Activated T-helper 1 cell treated with anti-CD3 and anti-CD28 coated beads, Interleukin-2, amount 50 U/mL, for 16 hours (primary cell): ENCODE measurements around the gene ADAMTS12.

Source experiments
- DNase-seq, 2 donors: peaks; one replicate each; pipeline ENCODE4 v3.0.0-alpha.2; 2020; ENCODE audit warnings: low read depth in 1 of 2, low spot score in 1 of 2

The ADAMTS12 gene

GRCh38 chr5:33725806-33726205 is 166.0 kb downstream of the ADAMTS12 start:
- DNase-seq = no peak

DNA sequence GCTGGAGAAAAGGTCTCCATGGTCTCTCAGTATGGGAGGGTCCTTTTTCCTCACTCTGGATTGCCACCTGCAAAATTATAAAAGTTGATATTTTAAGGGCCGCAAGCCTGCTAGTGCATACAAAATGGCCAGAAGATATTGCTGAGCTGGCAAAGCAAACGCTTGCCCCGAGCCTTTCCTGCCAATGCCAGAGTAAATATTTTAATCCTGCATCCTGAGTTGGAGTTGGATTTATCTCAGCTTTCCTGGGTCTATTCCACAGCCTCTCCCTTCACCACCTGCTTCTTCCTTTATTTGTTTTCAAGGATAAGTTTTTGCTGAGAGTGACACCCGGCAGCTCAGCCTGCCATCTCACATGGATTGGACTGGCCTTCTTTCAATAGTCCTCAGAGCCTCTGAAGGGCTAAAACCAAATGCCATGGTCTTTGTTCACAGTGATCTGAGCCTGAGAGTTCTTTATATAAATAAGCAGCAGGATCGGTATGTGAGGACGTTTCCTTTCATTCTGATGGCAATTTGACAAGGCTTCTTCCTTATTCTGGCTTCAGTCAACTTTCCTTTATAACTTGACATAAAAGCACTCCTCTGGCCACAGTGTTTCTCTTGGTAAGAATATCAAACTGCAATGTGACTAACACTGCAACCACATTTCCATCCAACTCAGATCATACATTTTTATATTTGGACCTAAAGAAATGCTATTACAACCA is 170.1 kb downstream of the ADAMTS12 start:
- no peak for DNase-seq

GRCh38 chr5:33720176-33720575 is 171.6 kb downstream of the ADAMTS12 start:
- no peak for DNase-seq

GRCh38 chr5:33719769-33720168 is 172.0 kb downstream of the ADAMTS12 start:
- no peak for DNase-seq

DNA sequence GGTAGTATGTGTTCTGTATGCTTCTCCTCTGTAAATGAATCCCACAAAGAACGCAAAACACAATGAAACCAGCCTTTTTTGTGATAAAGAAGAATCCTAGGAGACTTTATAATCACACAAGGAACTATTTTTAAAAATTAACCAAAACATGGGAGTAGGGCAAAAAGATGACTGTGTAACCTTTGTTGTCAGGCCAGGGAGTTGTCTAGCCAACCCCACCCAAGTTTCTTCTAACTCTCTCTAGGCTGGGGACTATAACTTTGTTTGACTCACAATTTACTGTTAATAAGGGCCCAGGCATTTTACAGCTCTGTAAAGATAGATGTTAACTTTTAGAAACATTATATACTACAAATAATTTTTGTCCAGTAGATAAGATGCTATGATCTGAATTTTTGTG is 176.1 kb downstream of the ADAMTS12 start:
- no peak for DNase-seq

GRCh38 chr5:33713136-33713765 is 178.5 kb downstream of the ADAMTS12 start:
- DNase-seq = no peak

- no peak for DNase-seq
Measured at GRCh38 chr5:33712664-33713063, 179.1 kb downstream of the ADAMTS12 start.

DNA sequence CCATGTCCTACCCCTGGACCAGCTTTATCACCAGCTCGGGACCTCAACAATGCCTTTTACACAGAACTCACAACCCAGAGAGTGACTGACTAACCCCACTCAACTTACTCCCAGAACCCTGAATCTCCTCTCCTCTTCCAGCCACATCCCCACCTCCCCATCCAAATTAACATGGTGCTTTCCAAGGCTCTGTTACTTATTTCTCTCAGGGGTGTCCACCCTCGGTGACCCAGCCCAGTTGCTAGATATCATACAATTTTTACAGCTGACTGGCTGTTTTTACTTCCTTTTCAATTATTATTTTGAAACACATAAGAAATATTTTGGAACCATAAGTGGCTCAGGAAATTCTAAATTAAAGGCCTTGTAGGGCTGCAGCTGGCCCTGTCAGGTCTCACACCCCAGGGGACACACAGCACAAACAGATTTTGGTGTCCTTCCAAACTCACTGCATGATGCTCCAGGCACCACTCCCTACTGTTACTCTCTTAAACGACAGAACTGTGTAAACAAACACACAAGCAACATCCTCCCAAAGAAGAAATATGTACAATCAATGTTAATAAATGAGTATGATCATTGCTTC is 180.6 kb downstream of the ADAMTS12 start:
- no peak for DNase-seq

DNA sequence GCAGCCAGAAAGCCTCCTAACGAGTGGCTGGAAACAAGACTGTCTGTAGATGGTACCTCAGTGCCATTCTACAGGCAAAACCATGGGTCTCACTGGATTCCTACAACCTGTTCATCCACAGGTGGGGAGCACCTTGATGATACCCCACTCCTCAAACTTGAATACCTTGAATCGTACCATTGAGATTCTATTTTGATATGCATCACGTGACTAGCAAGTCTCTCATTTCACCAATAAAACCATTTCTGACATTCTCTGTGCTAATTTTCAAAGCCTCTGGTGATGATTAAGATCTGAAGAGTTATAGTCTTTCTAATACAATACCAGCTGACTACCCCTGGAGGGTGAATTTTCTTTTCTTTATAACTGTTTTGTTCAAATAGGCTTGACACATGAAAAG is 188.9 kb downstream of the ADAMTS12 start:
- no peak for DNase-seq

- no peak for DNase-seq
Measured at GRCh38 chr5:33701951-33702350, 189.8 kb downstream of the ADAMTS12 start.

- no peak for DNase-seq
Measured at GRCh38 chr5:33701251-33701650, 190.5 kb downstream of the ADAMTS12 start.

DNA sequence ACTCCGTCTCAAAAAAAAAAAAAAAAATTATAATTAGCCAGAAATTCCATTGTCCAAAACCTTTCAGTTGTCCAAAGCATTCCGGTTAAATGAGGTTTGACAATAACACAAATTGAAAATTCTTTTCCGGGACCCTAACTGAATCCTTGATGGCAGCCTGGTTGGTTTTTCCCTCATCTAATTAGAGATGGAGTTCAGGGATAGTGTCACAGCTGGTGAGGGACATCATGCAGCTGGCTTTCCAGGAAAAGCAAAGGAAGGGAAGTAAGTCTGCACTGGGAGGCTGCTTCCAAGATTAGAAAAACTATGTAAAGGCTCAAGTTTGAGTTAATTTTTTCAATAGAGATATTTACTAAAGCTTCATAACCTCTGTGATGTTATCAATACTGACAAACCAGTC is 195.4 kb downstream of the ADAMTS12 start:
- DNase-seq = no peak

GRCh38 chr5:33692980-33693379 is 198.8 kb downstream of the ADAMTS12 start:
- DNase-seq = no peak

DNA sequence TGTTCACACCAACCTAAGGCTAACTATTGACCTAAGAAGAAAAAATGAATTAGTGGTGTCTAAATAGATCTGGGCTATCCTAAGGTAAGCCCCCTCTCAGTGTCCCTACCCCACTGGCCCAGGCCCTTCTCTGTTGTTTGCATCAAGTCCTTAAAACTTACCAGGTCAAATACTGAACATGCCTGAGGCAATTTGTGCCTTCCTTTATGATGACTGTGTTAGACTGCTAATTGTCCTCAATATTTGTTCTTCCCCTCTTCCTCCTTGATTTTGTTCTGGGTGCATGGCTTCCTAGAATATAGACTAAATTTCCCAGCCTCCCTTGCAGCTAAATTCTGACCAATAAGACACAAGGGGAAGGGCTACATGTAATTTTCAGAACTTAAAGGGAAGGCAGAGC is 199.9 kb downstream of the ADAMTS12 start:
- DNase-seq = no peak

DNA sequence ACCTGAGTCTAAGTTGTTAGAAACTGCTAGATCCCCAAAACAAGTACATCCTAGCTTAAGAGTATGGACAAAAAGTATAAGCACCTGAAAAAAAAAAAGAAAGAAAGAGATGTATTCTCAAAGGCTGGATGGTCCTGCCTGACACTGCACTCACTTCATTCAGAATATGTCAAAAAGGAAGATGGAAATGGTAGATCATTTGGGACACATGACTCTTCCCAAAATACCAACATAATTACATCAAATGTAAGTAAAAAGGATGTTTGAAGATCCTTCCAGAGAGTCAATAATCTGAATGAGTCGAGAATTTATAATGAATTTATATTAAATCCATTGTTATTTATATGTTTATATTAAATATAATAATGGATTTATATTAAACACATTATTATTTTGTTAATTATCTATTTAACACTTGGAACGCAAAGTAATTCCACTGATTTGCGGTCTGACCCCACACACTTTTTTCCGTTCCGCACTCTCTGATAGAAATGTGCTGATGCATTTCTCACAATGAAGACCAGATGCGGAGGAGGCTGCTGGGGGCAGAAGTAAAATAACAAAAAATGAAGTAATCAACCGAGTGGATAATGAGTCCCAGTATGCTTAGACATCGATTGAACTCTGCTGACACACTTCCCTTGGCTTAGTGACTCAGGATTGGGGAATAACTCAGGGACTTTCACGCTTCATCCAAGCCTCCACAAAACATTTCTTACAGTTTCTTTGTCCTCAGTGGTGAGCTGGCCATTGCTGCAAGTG is 201.2 kb downstream of the ADAMTS12 start:
- no peak for DNase-seq

DNA sequence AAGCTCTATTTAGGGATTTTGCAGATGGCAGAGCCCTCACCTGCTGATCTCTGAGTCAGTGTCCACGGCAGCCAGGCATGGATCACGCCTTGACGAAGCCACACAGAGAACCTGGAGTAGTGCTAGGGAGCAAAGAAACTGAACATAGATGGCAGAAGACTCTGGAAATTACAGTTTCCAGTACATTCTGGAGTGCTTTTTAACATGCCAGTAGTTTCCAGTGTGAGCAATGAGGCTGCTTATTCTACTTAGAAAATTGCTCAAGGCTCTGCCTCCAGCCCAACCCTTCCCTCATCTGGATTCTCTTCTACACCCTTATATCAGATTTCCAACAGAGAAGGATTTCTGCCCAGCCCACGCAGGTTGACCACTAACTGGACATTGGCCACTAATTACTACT is 203.3 kb downstream of the ADAMTS12 start:
- DNase-seq = no peak

GRCh38 chr5:33688066-33688465 is 203.7 kb downstream of the ADAMTS12 start:
- no peak for DNase-seq

DNA sequence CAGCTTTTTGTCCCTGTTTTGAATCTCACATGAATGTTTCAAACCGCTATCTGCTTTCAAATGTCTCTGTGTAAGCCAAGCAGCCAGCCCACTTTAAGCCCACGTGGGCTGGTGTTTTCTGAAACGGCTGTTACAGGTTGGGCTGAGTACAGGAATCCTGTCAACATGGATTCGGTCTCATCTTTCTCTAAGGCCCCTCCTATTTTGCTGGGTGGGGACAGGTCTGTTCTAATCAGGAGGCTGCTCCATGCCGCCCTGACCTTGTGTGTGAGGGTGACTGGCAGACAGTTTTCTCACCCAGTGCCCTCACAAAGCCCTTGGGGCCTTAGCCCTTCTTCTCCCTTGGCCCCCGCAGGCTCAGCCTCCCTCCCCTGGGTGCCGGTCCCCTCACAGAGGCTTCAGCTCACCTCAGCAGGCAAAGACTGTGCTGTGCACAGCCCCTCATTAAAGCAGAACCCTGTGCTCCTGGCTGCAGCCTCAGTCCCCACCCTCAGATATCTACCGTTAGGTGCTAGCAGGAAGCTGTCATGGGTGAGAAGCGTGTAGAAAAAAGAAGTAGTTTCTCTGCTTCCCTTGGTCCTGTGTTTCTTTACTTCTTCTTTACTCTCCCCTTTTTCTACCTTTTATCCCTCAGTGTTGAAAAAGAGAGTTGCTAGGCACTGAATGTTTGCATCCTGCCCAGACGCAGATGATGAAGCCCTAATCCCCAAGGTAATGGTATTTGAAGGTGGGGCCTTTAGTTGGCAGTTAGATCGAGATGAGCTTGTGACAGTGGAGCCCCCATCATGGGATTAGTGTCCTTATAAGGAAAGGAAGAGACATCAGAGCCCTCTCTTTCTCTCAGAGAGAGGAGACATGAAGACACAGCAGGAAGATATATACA is 205.7 kb downstream of the ADAMTS12 start:
- DNase-seq = no peak

- no peak for DNase-seq
Measured at GRCh38 chr5:33684496-33685159, 207.2 kb downstream of the ADAMTS12 start.

DNA sequence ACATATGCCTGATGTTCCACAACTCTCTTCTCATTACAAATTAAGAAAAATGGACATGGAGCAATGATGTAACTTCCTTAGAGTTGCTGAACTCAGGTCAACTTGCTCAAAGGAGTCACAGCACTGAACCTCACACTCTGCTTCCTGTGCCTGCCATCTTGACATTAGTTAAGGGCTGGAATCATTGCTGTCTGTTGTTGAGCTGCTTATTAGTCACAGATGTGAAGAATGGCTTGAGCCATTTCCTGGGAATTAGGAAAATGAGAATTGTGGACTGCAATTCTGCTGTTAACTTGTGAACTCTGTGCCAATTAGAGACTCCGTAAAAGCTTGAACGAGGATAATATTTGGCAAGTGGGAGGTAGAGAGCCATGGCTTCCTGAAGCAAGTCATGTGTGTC is 212.0 kb downstream of the ADAMTS12 start:
- no peak for DNase-seq
